Stimulated activated CD4-positive, alpha-beta T cell treated with anti-CD3 and anti-CD28 coated beads, Interleukin-2, amount 100 ng/mL, for 48 hours (primary cell): Measurements from ENCODE around the gene POMP.

Source experiments
- DNase-seq, 2 donors: peaks; one replicate each; pipeline ENCODE4 v3.0.0-alpha.2; 2020

Gene POMP

DNA sequence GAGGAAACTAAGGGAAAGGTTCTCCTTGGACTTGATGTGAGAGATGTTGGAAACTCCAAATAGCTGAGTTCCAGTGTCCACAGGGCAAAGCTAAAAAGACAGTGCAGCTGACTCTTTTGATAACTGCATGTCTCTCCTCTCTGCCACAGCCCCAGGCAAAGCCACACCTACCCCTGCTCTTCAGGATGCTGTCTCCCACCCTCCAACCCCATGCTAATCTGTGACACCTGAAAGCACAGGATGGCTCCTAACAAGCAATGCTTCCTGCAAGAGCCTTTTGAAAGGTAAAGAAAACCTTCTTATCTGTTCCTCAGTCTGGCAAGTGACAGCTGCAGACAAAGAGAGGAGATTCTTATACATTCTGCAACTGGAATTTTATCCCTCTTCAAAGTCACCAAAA lies 45.4 kb downstream of the POMP start:
- DNase-seq, result no peak

DNA sequence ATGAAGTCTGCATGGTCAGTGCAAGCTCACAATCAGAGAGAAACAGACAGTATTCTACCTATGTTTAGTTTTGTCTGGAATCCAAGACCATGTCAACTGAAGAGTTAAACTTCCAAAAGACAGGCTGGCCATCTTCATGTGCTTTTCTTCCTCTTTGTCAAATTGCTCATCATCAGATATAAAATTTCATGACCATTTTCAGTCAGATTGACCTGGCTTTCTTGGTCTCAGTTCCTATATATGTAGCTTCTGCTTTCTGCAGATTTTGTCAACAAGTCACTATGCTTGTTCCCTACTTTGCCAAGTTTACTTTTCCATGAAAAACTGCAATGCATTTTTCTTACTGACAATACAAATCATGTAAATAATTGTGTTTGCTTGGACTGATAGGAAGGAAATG lies 46.0 kb downstream of the POMP start:
- no peak for DNase-seq

DNA sequence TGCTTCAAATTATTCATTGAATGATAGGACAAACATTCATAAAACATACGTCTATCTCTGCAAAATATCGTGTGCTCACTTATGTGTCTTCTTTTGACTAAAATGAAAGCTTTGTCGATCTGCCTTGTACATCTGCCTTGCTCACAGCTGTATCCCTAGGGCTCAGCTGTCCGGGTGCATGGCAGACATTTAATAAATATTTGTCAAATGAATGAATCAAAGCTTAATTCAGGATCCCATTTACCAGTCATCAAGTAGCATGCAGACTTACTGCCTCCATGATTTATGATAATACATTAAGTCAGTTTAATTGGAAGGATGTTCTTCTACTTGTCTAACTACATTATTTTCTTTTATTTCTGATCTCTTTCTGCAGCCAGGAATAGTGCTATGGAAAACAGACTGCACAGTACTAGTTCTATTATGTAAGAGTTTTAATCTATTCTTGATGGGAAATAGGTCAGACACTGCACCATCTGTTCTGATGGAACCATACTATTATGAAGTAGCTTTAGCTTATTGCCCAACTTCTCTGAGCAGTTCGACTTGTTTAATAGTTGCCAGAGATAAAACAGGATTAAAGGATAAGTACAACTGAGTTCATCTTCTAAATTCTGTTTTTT lies 46.6 kb downstream of the POMP start:
- no peak for DNase-seq

DNA sequence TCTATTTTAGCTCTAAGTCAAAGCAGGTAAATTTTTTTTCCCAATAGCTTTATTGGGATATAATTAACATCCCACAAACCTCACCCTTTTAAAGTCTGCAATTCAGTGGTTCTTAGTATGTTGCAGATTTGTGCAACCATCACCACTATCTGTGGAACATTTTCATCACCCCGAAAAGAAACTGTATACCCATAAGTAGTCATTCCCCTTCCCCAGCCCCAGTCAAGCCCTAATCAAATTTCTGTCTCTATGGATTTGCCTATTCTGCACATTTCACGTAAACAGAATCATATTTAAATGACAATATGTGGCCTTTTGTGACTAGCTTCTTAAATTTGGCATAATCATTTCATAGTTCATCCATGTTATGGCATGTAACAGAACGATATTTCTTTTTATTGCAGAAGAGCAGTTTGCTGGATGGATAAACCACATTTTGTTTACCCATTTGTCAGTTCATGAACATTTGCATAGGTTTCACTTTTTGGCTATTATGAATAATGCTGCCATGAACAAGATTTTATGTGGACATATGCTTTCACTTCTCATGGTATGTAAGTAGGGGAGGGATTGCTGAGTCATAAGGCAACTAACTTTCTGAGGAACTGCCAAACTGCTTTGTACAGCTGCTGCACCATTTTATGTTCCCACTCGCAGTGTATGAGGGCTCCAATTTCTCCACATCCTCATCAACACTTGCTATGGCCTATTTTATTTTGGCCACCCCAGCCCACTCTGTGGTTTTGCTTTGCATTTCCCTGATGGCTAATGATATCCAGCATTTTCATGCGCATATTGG lies 48.9 kb downstream of the POMP start:
- no peak for DNase-seq

DNA sequence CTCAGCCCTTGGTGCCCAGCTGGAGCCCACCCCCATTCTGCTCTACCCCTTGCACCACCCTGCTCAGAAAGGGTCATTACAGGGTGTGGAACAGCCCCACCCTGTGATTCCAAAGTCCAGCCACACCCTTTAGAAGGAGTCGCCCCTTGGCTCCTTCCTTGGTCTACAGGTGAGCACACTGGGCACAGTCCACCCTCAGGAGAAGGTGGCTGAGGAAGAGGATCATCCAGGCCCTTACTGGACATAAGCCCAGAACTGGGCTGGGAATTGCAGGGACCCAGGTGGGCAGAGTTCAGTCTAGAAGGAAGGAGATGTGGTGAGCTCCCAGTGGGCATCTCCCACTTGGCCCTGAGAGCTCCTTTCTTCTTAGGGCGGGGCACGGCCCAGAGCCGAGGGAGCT lies 51.2 kb downstream of the POMP start:
- DNase-seq, result no peak

DNA sequence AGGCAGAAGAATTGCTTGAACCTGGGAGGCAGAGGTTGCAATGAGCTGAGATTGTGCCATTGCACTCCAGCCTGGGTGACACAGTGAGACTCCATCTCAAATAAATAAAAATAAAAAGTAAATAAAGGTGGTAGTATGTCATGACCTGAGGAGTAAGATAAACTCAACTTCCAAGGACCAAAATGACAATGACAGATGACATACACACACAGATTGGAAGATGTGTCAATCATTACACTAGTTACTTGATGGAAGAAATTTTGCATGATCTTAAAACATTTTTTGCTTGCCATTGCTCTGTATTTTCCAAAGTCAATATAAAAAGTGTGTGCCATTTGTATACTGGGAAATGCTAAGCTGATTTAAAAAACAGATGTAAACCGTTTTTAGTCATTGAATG lies 55.7 kb downstream of the POMP start:
- no peak for DNase-seq

DNA sequence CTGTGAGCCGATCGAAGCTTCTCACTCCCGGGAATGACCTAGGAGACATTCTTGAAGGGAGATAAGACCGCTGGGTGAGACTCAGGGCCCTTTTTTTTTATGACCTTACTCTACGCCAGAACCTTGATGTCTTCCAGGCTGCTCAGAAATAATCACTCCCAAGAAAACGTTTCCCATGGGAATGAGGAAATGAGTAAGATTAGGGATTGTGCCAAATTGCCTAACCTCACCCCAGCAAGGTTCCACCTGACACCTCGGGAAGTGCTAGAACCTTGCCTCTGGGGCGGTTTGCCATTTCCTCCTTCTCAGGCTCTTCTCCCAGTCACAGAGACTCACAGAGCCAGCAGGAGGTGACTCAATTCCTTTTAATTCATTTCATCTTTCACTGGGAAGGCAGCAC lies 57.6 kb downstream of the POMP start:
- DNase-seq, result no peak

DNA sequence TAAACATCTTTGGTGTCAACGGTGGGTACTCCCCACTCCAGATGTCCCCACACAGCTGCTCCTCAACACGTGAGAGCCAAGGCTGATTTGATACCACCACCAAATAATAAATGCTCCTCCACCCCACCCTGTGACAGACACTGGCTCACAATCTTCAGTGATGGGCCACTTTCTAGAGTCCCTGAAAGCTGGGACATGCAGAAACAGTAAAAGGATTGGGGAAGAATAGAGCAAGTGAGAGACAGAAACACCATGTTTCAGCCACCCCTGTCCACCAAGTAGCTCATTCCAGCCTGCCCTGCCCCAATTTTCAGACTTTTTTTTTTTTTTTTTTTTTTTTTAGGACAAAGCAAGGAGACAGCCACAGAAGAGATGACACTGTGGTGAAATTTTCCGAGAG lies 58.2 kb downstream of the POMP start:
- DNase-seq, result no peak

DNA sequence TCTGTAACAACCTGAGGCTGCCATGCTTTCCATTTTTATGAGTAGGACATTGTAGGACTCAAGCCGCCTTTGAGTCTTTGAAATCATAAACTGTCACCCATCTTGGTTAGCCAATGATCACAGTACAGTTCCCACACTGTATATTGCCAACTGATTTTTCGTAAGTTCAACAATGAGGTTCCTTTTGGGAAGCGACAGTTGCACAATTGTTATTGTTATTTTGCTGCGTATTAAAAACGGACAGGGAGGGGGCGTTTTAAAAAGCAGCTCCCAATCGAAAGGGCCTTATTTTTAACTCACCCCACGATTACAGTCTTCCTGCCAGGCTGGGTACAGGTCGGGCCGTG lies 59.2 kb downstream of the POMP start:
- DNase-seq, result no peak

DNA sequence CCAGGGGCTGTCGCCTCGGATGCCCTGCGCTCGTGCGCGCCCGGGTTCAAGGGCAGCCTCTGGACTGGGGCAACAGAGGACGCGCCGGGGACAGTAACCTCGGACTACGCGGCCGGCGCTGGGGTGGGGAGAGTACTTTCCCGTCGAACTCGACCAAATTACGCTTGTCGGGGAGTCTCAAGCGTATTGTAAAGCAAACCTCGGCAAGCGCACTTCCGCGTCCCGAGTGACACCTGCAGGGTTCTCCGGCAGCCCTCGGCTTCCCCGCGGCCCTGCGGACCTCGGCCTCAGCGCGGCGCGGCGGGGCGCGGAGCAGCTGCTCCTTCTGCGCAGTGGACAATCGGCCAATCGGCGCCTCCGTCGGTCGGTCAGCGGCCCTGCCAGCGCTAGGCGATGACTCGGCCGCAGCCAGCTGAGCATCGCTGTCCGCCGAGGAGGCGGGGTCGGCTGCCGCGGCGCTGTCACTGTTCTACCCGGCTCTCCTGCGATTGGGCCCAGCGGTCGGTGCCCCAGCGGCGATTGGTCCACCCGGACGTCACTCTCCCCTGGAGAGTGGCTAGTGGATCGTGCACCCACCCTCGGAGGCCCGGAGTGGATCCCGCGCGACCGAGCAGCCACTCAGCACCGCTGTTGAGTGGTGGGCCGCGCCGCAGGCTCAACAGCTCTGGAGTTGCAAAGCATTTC lies 59.8 kb downstream of the POMP start, which contains the start of gene SLC46A3:
SLC46A3 (minus strand) TSS at position 428 of the 684 bp plus-strand sequence. CDS start 972 bp downstream, outside the sequence.
- DNase-seq, result peak; percentile 95

DNA sequence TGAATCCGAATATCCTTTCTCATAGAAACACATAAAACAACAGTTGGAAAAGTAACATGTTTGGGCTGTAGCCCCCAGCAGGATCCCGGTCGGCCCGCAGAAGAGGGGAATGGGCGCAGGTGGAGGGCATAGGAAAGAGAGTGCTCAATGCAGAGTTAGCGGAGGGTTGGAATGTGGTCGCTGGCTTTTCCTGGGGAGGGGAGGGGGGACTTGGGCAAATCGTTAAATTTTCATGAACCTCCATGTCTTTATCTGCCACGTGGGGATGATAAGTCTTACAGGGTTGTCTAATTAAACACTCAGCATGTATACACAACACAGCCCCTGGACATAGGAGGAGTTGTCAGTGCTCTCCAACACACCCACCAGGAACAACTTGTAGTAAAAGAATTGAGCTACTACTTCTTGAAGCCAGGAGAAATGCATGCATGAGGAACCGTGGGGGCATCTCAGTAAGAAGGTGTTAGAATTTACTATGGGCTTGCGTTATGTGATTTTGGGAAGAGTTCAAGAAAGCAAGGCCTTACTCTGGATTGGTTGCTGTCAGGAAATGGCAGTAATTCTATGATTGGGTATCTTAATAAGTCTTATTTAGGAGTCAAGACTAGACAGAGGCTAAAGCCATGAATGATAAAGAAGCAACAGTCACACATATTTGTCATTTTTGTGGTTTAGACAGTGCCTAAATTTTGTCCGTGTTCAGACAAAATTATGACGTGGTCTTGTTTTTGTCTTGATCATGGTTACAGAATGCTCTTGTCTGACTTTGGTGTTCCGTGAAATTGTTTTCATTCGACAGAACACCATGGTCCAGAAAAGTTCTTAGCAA lies 60.5 kb downstream of the POMP start:
- no peak for DNase-seq

DNA sequence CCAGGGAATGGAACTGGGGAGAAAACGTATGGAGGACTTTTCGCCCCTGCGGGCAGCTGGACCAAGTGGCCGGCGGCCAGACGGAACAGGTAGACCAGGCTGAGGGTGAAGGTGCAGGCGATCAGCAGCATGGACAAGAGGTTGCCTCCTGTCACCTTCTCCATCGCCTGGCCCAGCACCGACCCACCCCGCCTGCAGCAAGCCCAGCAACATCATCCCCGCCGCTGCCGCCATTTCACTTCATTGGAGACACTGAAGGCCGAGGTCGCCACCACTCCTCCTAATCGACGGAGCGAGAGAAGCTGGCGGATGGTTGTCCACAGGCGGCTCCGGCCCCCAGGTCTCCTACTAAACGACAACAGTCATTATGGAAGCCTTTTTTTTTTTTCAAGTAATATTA lies 64.9 kb downstream of the POMP start:
- DNase-seq, result no peak

DNA sequence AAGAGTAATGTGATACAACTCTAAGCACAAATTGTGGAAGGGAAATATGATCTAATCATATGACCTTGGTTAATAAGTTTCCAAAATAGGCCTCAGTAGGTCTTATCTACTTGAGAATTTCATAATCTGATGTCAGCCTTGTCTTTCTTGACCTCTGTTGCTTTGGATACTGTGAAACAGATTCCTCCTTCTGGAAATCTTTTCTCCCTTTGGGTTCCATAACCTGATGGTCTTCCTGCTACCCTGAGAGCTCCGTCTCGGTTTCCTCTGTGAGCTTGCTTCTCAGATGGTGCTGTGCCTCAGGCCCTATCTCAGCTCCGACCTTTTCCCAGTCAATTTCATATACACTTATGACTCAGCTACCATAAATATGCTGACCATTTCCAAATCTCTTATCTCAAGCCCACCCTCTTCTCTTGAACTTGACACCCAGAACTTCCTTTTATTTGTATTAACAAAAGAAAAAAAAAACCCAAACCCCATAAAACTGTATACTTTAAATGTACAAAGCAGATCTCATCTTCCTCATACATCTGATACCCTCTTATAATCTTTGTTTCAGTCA lies 66.2 kb downstream of the POMP start:
- no peak for DNase-seq
